Islet of Langerhans (tissue), 1 donor: Measurements from ENCODE around the gene BRD9.
"Not testable (repeated sequence)": the region's sequence is repeated elsewhere in the genome, so short reads cannot be mapped to it uniquely, and the experiment has no call there.

Source experiments
- FAIRE-seq: peaks from one replicate; lab custom pipeline; 2011; peaks lifted over from hg19 to GRCh38; lab: Jason Lieb, UNC

Gene BRD9

GRCh38 chr5:843926-844325, 48.7 kb downstream of the BRD9 start:
- not testable (repeated sequence) for FAIRE-seq

DNA sequence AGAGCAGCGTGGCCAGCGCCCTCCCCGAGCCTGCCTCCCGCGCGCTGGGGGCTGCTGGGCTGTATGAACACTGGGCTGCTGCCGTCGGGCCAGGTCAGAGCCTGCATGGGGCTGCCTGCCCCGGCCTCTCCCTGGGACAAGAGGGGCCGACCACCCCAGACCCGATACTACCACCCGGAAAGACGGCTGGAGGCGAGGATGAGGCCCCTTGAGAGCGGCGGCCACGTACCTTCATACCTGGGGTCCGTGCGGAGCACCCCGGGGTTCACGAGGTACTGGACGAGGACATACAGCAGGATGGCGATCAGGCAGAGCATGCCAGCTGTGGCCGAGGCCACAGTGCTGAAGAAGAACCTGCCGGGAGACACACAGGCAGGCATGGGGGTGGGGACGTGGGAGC, 49.2 kb downstream of the BRD9 start:
- FAIRE-seq: not testable (repeated sequence)

- not testable (repeated sequence) for FAIRE-seq
Observed at GRCh38 chr5:842402-843221, 50.0 kb downstream of the BRD9 start.

GRCh38 chr5:841531-842401, 50.8 kb downstream of the BRD9 start:
- FAIRE-seq: not testable (repeated sequence)

GRCh38 chr5:840974-841435, 51.6 kb downstream of the BRD9 start:
- FAIRE-seq: not testable (repeated sequence)

DNA sequence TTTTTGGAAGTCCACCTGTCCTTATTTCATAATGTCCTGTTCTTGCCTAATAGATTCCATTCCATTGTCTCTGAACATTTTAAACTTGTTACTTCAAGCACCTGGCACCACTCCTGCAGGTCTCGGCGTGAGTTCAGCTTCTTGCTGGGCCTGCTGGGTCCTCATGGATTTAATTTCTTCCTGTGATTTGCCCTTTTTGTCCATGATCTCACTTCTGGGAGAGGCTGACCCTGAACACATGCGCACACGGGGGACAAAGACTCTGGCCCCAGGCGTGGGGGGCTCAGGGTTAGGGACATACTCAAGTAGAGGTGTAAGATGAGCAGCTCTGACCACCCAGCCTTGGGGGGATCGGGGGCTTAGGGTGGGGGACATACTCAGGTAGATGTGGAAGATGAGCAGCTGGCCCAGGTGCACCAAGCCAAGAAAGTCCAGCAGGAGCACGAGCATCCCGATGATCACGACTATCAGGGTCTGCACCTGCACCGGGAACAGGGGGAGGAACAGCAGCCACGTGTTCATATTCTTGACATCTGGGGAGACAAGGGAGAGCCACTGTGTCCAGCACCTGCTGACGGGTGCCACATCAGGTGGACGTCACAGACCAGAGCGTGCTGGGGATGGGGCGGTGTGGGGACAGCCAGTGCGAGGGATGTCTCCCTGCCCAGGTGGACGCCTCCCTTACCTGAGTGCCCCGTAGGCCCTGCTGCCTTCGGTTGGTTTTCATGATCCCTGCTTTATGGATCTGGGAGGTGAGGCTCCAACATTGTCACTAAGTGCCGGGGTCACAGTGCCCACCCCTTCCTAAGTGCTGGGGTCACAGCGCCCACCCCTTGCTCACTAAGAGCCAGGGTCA, 52.3 kb downstream of the BRD9 start:
- not testable (repeated sequence) for FAIRE-seq

DNA sequence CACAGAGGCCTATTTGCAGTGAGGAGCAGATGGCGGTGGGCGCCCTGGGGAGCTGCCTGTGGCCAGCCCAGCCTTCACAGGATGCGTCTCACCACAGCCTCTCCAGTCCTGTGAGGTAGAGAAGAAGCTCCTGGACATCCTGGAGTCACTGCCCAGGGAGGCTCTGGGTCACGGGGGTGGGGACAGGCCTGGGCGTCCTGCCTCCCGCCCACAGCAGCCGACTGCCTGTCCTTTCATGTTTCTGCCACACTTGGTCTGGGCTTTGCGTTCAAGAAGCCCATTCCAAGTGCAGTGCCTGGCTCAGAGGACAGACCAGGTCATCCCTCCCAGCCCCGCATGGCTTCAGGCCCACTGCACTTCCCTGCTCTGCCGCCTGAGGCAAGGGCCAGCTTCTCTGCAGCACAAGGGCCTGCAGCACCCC, 54.2 kb downstream of the BRD9 start:
- FAIRE-seq: not testable (repeated sequence)

GRCh38 chr5:837621-838121, 54.9 kb downstream of the BRD9 start:
- not testable (repeated sequence) for FAIRE-seq

DNA sequence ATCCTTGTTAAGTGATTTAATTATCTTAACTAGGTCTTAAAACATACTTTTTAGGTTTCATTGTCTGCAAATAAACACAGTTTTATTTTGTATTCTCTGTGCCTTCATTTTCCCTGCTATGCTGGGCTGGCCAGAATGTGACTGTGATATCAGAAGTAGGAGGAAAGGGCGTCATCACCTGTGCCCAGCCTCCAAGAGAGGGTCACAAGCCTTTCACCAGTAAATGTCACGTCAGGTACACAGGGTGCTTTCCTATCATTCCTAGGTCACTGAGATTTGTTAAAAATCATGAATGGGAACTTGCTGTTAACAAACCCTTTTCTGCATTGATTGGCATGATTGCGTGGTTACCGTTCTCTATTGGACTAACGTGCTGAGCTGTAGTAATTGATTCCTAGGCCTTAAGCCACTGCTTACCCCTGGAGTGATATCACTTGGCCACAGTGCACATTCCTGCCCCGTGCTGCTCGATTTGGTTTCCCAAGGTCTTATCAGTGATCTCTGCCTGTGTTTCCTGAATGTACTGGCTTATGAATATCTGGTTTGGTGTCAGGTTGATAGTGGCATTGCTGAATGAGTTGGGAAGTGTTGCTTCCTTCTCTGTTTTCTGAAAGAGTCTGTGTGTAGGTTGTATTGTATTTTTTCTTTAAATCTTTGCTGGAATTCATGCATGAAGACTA, 56.5 kb downstream of the BRD9 start:
- FAIRE-seq: not testable (repeated sequence)

GRCh38 chr5:834013-834412, 58.6 kb downstream of the BRD9 start:
- FAIRE-seq: not testable (repeated sequence)

- FAIRE-seq: not testable (repeated sequence)
Observed at GRCh38 chr5:828194-828593, 64.4 kb downstream of the BRD9 start.

GRCh38 chr5:825544-825943, 67.1 kb downstream of the BRD9 start:
- FAIRE-seq: not testable (repeated sequence)

DNA sequence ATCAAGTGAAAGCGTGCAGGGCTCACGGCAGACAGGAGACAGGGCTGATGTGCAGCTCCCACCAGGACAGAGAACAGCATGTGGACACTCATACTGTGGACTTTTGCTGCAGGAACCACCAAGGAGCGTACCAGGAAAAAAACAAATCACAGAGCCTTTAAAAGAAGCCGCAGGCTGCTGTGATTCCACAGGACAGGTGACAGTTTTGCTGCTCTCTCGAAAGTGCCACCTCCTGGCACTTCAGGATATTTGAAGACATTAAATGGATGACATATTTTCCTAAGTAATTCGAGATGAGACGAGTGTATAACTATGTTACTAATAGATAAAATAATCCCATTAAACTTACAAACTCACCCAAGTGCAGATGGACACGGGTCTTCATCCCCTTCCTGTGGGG, 71.1 kb downstream of the BRD9 start:
- no peak for FAIRE-seq

DNA sequence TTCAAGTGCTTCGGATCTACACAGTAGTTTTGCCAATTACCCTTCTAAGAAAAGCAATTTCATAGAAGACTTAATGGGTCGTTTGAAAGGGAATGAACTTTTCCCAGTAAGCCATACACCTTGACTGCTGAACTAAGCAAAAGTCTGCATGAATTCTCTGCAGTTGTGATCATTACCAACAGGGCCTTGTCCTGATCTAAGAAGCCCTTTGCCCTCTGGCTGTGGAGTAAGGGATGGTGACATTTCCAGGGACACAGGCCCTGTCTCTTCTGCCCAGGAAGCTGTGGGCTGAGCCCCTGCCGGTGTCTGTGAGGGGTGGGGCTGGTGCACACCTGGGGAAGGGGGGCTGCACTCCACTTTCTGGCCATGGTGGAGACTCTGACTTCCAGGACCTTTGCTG, 72.4 kb downstream of the BRD9 start:
- no peak for FAIRE-seq

GRCh38 chr5:819078-819477, 73.5 kb downstream of the BRD9 start:
- no peak for FAIRE-seq

DNA sequence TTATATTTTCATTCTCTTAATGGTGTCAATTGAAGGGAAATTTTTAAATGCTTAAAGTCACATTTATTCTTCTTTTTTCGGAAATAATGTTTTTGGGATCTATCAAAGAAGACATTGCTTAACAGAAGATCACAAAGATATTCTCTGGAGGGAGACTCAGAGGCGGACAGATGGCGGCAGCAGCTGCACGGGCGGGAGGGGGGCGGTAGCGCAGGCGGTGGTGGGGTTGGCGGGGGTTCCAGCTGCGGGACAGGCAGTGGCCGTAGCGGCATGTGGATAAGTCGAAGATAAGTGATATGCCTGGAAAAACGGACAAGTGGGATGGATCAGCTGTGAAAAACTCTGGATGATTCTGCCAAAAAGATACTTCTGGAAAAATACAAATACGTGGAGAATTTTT, 76.4 kb downstream of the BRD9 start:
- no peak for FAIRE-seq

- FAIRE-seq: no peak
Observed at GRCh38 chr5:815449-815848, 77.2 kb downstream of the BRD9 start.
